ENCODE data around the gene MAPT. TPM values are rescaled to one million over a fixed set of nuclear protein-coding genes. Genes with fewer than 3 reads are reported as not detected.

MAPT gene
- total RNA-seq, 2 experiments from 2014 or later = 1.3 to 1.4 TPM

DNA sequence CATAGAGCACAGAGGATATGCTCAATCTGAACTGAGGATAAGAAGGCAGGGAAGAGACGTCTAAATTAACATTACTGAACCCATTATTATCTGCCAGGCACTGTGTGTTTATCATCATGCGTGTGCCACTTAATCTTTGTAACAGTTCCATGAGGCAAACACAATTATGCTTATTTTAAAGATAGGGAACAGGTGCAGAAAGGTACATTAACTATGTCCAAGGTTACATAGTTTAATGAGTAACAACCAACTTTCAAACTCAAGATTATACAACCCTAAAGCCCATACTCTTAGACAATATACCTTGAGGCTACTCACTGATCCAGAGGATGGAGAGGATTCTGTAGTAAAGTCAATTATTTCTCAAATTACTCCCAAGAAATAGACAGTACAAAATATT is 147.9 kb downstream of the MAPT start:
- Mint-ChIP-seq H3K4me1 (ENCODE audit: low read depth) (peaks cover 30% of the 10 kb centered on the region), H3K27ac (no peak overlapping the region), H3K4me3 (no peak overlapping the region), H3K27me3 (no peaks in the 10 kb centered on the region), H3K36me3 (ENCODE audit: low read depth) (peaks cover 54% of the 10 kb centered on the region), H3K9me3 (no peaks in the 10 kb centered on the region)
- intact Hi-C loops (cut with micrococcal nuclease) = loop anchor here (10.0 kb wide), 1 partner anchor 53 kb away; no protein-coding TSS in a partner anchor
- TF ChIP-seq, protein P1, sequence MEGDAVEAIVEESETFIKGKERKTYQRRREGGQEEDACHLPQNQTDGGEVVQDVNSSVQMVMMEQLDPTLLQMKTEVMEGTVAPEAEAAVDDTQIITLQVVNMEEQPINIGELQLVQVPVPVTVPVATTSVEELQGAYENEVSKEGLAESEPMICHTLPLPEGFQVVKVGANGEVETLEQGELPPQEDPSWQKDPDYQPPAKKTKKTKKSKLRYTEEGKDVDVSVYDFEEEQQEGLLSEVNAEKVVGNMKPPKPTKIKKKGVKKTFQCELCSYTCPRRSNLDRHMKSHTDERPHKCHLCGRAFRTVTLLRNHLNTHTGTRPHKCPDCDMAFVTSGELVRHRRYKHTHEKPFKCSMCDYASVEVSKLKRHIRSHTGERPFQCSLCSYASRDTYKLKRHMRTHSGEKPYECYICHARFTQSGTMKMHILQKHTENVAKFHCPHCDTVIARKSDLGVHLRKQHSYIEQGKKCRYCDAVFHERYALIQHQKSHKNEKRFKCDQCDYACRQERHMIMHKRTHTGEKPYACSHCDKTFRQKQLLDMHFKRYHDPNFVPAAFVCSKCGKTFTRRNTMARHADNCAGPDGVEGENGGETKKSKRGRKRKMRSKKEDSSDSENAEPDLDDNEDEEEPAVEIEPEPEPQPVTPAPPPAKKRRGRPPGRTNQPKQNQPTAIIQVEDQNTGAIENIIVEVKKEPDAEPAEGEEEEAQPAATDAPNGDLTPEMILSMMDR (IDR thresholded peaks at IDR 0.05) = no peak
- CTCF ChIA-PET = interaction anchor here (1.3 to 4.6 kb wide), 3 partner anchors 9 to 171 kb away, joined by 3 to 46 read pairs (median 35); no protein-coding TSS in a partner anchor
- ATAC-seq (no peak), DNase-seq (no peak)
- POLR2A ChIA-PET = no interaction called here

DNA sequence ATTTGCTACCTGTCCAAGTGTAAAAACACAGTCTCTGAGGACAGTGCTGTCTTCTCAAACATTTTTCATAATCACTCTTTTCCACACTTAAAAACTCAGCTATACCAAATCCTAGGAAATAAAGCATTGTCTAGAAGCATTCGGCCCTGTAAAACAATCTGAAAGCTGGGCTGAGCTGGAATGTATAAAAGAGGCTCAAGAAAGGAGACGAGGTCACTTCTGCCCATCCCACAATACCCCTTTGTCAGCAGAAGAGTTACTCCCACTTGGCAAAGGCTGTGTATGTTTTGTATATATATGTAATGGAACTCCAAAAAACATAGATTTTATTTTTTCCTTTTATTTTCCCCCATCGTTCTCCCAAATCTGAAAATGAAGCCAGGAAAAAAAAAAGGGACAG is 148.6 kb downstream of the MAPT start:
- ChIA-PET POLR2A (no interaction called here), CTCF (interaction anchor here (1.3 to 4.6 kb wide), 7 partner anchors 10 to 243 kb away, joined by 3 to 46 read pairs (median 9); no protein-coding TSS in a partner anchor)
- H3K4me1 Mint-ChIP-seq (ENCODE audit: low read depth) = peaks cover 30% of the 10 kb centered on the region
- H3K27ac Mint-ChIP-seq = no peak overlapping the region
- intact Hi-C loops (cut with micrococcal nuclease) = loop anchor here (10.0 kb wide), 1 partner anchor 52 kb away; no protein-coding TSS in a partner anchor
- no peak overlapping the region for H3K4me3 Mint-ChIP-seq
- TF ChIP-seq, protein P1 (IDR thresholded peaks at IDR 0.05) = no peak
- H3K36me3 Mint-ChIP-seq (ENCODE audit: low read depth) = peaks cover 60% of the 10 kb centered on the region
- ATAC-seq = no peak
- no peaks in the 10 kb centered on the region for H3K27me3 Mint-ChIP-seq
- H3K9me3 Mint-ChIP-seq = no peaks in the 10 kb centered on the region
- DNase-seq = no peak

DNA sequence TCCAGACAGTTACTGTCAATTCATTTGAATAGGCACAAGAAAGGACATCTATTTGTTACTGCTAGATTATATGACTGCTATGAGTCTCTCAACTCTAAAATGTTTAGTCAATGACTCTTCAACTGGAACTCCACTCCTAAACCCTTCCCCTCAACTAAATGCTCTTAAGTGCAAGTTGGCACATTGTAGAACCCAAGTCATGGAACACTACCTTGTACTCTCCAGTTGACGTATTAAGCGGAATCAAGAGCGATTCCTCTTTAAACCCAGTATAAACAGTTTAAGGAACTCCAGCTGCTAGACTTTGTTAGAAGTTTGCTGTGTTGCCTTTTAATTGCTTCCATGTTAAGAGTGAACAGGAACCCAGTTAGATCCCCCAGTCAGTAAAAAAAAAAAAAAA is 149.3 kb downstream of the MAPT start:
- H3K9me3 Mint-ChIP-seq = no peaks in the 10 kb centered on the region
- intact Hi-C loops (cut with micrococcal nuclease) = loop anchor here (10.0 kb wide), 1 partner anchor 51 kb away; no protein-coding TSS in a partner anchor
- H3K36me3 Mint-ChIP-seq (ENCODE audit: low read depth) = peaks cover 57% of the 10 kb centered on the region
- TF ChIP-seq, protein P1 (IDR thresholded peaks at IDR 0.05) = no peak
- DNase-seq (no peak), ATAC-seq (no peak)
- peaks cover 30% of the 10 kb centered on the region for H3K4me1 Mint-ChIP-seq (ENCODE audit: low read depth)
- H3K27me3 Mint-ChIP-seq = no peaks in the 10 kb centered on the region
- H3K27ac Mint-ChIP-seq = peak overlapping the region; percentile 64
- CTCF ChIA-PET = interaction anchor here (0.8 to 5.0 kb wide), 35 partner anchors 9 to 243 kb away, joined by 3 to 46 read pairs (median 7); partner anchors contain the start of gene KANSL1
- POLR2A ChIA-PET = interaction anchor here (1.0 kb wide), 1 partner anchor 112 kb away, joined by 3 read pairs; no protein-coding TSS in a partner anchor
- no peak overlapping the region for H3K4me3 Mint-ChIP-seq

DNA sequence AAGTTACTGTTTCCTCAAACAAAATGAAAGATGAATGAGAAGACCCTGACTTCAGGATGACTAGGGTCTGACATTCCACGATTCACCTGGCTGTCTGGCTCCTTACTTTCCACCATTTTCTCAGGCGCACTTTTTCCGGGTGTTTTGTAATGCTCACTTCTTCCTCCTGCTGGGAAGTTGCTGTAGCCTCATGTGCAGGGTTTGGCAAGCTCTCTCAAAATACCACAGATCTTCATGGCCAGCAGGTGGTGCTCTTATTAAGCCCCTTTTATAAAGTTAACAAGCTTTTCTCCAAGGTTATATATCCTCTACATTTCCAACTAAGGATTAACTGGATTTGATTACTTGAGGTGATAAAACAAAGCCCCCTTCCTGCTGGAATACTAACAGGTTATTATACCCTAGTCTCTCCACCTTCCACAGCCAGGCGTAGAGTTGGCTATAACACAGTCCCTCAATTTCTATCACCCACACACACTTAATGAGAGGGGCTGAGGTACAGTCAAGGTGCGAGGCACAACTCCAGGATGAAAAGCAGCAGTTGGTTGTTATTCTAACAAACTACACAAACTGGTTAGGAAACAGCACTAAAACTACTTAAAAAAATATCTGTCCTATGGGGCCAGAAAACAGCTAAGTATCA is 150.1 kb downstream of the MAPT start:
- POLR2A ChIA-PET = interaction anchor here (0.9 to 2.1 kb wide), 3 partner anchors 12 to 149 kb away, joined by 3 to 7 read pairs (median 3); partner anchors contain the start of gene KANSL1
- peak; percentile 52 for ATAC-seq

More for the DNA sequence above, 150.1 kb downstream of the MAPT start:
- H3K9me3 Mint-ChIP-seq = no peaks in the 10 kb centered on the region
- H3K4me3 Mint-ChIP-seq = no peak overlapping the region
- H3K4me1 Mint-ChIP-seq (ENCODE audit: low read depth) = peaks cover 31% of the 10 kb centered on the region
- peak overlapping the region; percentile 71 for H3K27ac Mint-ChIP-seq
- CTCF ChIA-PET = interaction anchor here (0.7 to 5.0 kb wide), 43 partner anchors 9 to 242 kb away, joined by 3 to 46 read pairs (median 6); partner anchors contain the start of gene KANSL1
- DNase-seq = peak; percentile 75
- no peaks in the 10 kb centered on the region for H3K27me3 Mint-ChIP-seq
- peaks cover 57% of the 10 kb centered on the region for H3K36me3 Mint-ChIP-seq (ENCODE audit: low read depth)
- TF ChIP-seq, protein P1 (IDR thresholded peaks at IDR 0.05) = peak; percentile 76
- intact Hi-C loops (cut with micrococcal nuclease) = loop anchor here (10.0 kb wide), 1 partner anchor 50 kb away; no protein-coding TSS in a partner anchor

Measured in activated CD8-positive, alpha-beta T cell treated with anti-CD3 and anti-CD28 coated beads for 36 hours (primary cell).